HG02885 (cell line): ENCODE measurements around the gene NUDT22.
A peak's percentile ranks its signal among the peaks of the same experiment; 100 is the strongest.

Source experiments
- ATAC-seq: cut with Tn5 transposase; IDR thresholded peaks from one replicate; pipeline ENCODE4 v1.9.1; 2021; ENCODE audit warnings: mild to moderate bottlenecking; ENCODE audit not compliant: unreplicated experiment, poor library complexity

The NUDT22 gene

GRCh38 chr11:64226507-64227051 lies 505 bp downstream of the NUDT22 start:
- peak; percentile 30 for ATAC-seq

- ATAC-seq: no peak
Measured at GRCh38 chr11:64227405-64227956, 1.4 kb downstream of the NUDT22 start.

GRCh38 chr11:64229090-64229743 lies 3.1 kb downstream of the NUDT22 start:
- ATAC-seq: no peak

GRCh38 chr11:64229744-64230170 lies 3.7 kb downstream of the NUDT22 start:
- ATAC-seq: no peak

GRCh38 chr11:64230171-64230984 lies 4.3 kb downstream of the NUDT22 start, which contains the start of gene DNAJC4:
Gene DNAJC4, plus strand, starts transcription at chr11:64230548. Its CDS starts 307 bp downstream, at chr11:64230855.
- ATAC-seq: peak; percentile 57

- no peak for ATAC-seq
Measured at GRCh38 chr11:64230985-64231365, 4.9 kb downstream of the NUDT22 start.

GRCh38 chr11:64231546-64231945 lies 5.5 kb downstream of the NUDT22 start:
- ATAC-seq: no peak

GRCh38 chr11:64232182-64232966 lies 6.3 kb downstream of the NUDT22 start:
- ATAC-seq: no peak

GRCh38 chr11:64232967-64233315 lies 6.9 kb downstream of the NUDT22 start:
- no peak for ATAC-seq

- ATAC-seq: peak; percentile 48
Measured at GRCh38 chr11:64233913-64234586, 8.0 kb downstream of the NUDT22 start, which contains the start of gene VEGFB. Gene VEGFB, plus strand, starts transcription at chr11:64234584. Its CDS starts 250 bp downstream, at chr11:64234834.

GRCh38 chr11:64234647-64235379 lies 8.7 kb downstream of the NUDT22 start:
- peak; percentile 32 for ATAC-seq

- ATAC-seq: no peak
Measured at GRCh38 chr11:64235437-64236161, 9.5 kb downstream of the NUDT22 start.

- no peak for ATAC-seq
Measured at GRCh38 chr11:64237484-64237951, 11.4 kb downstream of the NUDT22 start.

GRCh38 chr11:64238076-64238475 lies 12.0 kb downstream of the NUDT22 start:
- ATAC-seq: no peak

GRCh38 chr11:64238999-64239398 lies 12.9 kb downstream of the NUDT22 start:
- no peak for ATAC-seq

- peak; percentile 7 for ATAC-seq
Measured at GRCh38 chr11:64239662-64240434, 13.8 kb downstream of the NUDT22 start.

- peak; percentile 51 for ATAC-seq
Measured at GRCh38 chr11:64240435-64241240, 14.6 kb downstream of the NUDT22 start, which contains the start of gene FKBP2. Gene FKBP2, plus strand, starts transcription at chr11:64241095. Its CDS starts 1,293 bp downstream, at chr11:64242388.
